IPS DF 6.9 (cell line): ENCODE results near the gene FUT8.

ENCODE experiments used
- DNase-seq: peaks from one replicate; pipeline ENCODE4 v3.0.0-alpha.2; 2013; ENCODE audit warnings: low read depth, low spot score
- H3K27ac ChIP-seq: one replicate; pipeline ENCODE4 v1.5.1; 2013; ENCODE audit warnings: low read length, control low read depth
- H3K27me3 ChIP-seq: 2 replicates; pipeline ENCODE4 v1.6.1; 2013; ENCODE audit warnings: mild to moderate bottlenecking, low read length; ENCODE audit not compliant: control insufficient read depth, insufficient read depth
- H3K36me3 ChIP-seq: 2 replicates; pipeline ENCODE4 v1.6.1; 2013; ENCODE audit warnings: low read length; ENCODE audit not compliant: control insufficient read depth, insufficient read depth
- H3K4me1 ChIP-seq: 2 replicates; pipeline ENCODE4 v1.6.1; 2013; ENCODE audit warnings: low read length; ENCODE audit not compliant: control insufficient read depth, insufficient read depth
- H3K4me3 ChIP-seq: 2 replicates; pipeline ENCODE4 v1.5.1; 2013; ENCODE audit warnings: mild to moderate bottlenecking, low read length
- H3K9me3 ChIP-seq: 2 replicates; pipeline ENCODE4 v1.6.1; 2013; ENCODE audit warnings: low read length, inconsistent platforms; ENCODE audit not compliant: control insufficient read depth, insufficient read depth
- WGBS: extraction: QIAGEN DNeasy Blood & Tissue Kit; methylation state at CpG from one replicate; pipeline ENCODE4 v1.1.7; 2013; ENCODE audit warnings: mixed read lengths, missing lambda C conversion rate; ENCODE audit not compliant: insufficient read length, insufficient coverage; 5-methylcytosine and 5-hydroxymethylcytosine counted together

Gene FUT8

GRCh38 chr14:65575389-65575788 is 162.9 kb downstream of the FUT8 start:
- Histone ChIP-seq H3K36me3 (no peaks in the 10 kb centered on the region), H3K9me3 (no peaks in the 10 kb centered on the region), H3K27ac (no peak overlapping the region), H3K4me3 (no peak overlapping the region), H3K27me3 (no peaks in the 10 kb centered on the region), H3K4me1 (no peaks in the 10 kb centered on the region)
- no CpG with 5 or more reads among the region's 6 CpGs for WGBS
- no peak for DNase-seq

- DNase-seq, result no peak
- no peaks in the 10 kb centered on the region for H3K36me3 ChIP-seq
- no CpG with 5 or more reads among the region's 1 CpG for WGBS
- no peak overlapping the region for H3K4me3 ChIP-seq
- no peaks in the 10 kb centered on the region for H3K27me3 ChIP-seq
- no peaks in the 10 kb centered on the region for H3K4me1 ChIP-seq
- H3K27ac ChIP-seq, result no peak overlapping the region
- no peaks in the 10 kb centered on the region for H3K9me3 ChIP-seq
Measured at GRCh38 chr14:65580973-65581372, 168.4 kb downstream of the FUT8 start.

DNA sequence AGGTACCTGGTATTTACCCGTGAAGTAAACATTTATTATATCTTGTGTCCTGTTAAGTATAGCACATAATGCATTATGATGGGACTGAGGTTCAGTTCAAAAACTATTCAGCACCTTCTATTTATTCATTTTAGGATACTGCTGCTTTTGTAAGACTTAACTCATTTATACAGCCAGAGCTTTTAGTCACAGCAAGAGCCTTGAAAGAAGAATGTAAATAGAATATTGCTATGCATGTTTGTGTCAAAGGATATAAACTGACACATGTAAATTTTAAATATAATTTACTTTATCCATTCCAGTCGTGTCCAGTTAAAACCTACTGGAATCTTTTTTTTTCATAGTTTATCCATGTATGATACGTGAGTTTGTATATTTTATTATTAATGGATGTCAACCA is 168.8 kb downstream of the FUT8 start:
- DNase-seq, result no peak
- Histone ChIP-seq H3K9me3 (no peaks in the 10 kb centered on the region), H3K36me3 (no peaks in the 10 kb centered on the region), H3K4me1 (no peaks in the 10 kb centered on the region), H3K27ac (no peak overlapping the region), H3K27me3 (no peaks in the 10 kb centered on the region), H3K4me3 (no peak overlapping the region)
- WGBS, result no CpG with 5 or more reads among the region's 3 CpGs

- DNase-seq, result no peak
- H3K27ac ChIP-seq, result no peak overlapping the region
- no peak overlapping the region for H3K4me3 ChIP-seq
- no peaks in the 10 kb centered on the region for H3K9me3 ChIP-seq
- no CpG with 5 or more reads among the region's 3 CpGs for WGBS
- H3K4me1 ChIP-seq, result no peaks in the 10 kb centered on the region
- no peaks in the 10 kb centered on the region for H3K27me3 ChIP-seq
- H3K36me3 ChIP-seq, result no peaks in the 10 kb centered on the region
Measured at GRCh38 chr14:65581799-65582198, 169.3 kb downstream of the FUT8 start.

DNA sequence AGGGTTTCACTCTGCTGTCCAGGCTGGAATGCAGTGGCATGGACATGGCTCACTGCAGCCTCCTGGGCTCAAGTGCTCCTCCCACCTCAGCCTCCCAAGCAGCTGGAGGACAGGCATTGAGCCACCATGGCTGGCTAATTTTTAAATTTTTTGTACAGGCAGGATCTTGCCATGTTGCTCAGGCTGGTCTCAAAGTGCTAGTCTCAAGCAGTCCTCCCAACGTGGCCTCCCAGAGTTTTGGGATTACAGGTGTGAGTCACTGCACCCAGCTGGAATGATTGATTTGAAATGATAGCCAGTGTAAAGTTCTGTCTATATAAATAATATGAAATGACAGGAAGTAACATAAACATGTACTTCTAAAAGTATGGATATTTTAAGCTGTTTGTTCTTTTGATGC is 172.7 kb downstream of the FUT8 start:
- DNase-seq, result no peak
- no peaks in the 10 kb centered on the region for H3K27me3 ChIP-seq
- no peaks in the 10 kb centered on the region for H3K4me1 ChIP-seq
- no peaks in the 10 kb centered on the region for H3K36me3 ChIP-seq
- WGBS, result no CpG with 5 or more reads among the region's 1 CpG
- no peaks in the 10 kb centered on the region for H3K9me3 ChIP-seq
- no peak overlapping the region for H3K4me3 ChIP-seq
- no peak overlapping the region for H3K27ac ChIP-seq

DNA sequence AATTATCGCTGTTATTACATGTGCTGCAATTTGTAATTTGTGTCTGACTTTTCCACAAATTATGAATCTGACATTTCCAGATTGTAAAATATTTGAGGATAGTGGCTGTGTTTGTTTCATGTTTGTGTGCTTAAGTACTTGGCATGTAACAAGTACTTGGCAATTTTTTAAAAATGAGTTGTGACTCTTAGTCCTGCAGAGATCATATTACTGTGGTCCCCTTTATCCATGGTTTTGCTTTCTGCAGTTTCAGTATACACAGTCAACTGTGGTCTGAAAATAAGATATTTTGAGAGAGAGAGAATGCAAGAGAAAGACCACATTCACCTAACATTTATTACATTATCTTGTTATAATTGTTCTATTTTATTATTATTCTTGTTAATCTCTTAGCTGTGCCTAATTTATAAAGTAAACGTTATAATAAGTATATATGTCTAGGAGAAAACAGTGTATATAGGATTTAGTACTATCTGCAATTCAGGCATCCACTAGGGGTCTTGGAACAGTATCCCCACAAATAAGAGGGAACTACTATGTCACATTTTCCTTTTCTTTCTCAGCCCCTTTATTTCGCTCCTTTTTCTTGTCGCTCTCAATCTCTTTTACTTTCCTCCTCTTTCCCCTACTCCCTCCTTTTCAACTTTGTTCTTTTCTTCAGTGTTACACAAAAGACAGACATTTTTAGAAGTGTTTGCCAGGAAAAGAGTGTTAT is 176.1 kb downstream of the FUT8 start:
- H3K36me3 ChIP-seq, result no peaks in the 10 kb centered on the region
- DNase-seq, result no peak
- WGBS, result 100% methylated on average over 2 of the region's 4 CpGs
- H3K27ac ChIP-seq, result no peak overlapping the region
- H3K4me3 ChIP-seq, result no peak overlapping the region
- H3K4me1 ChIP-seq, result no peaks in the 10 kb centered on the region
- no peaks in the 10 kb centered on the region for H3K27me3 ChIP-seq
- no peaks in the 10 kb centered on the region for H3K9me3 ChIP-seq

- Histone ChIP-seq H3K36me3 (no peaks in the 10 kb centered on the region), H3K27me3 (no peaks in the 10 kb centered on the region), H3K9me3 (no peaks in the 10 kb centered on the region), H3K27ac (no peak overlapping the region), H3K4me1 (peaks cover 2% of the 10 kb centered on the region; the same call in 1 of the 2 replicates), H3K4me3 (no peak overlapping the region)
- no CpG with 5 or more reads among the region's 13 CpGs for WGBS
- peak; percentile 13 for DNase-seq
Measured at GRCh38 chr14:65594153-65594881, 181.8 kb downstream of the FUT8 start.

GRCh38 chr14:65594882-65595237 is 182.3 kb downstream of the FUT8 start:
- Histone ChIP-seq H3K9me3 (no peaks in the 10 kb centered on the region), H3K27ac (no peak overlapping the region), H3K36me3 (no peaks in the 10 kb centered on the region), H3K27me3 (no peaks in the 10 kb centered on the region), H3K4me1 (peaks cover 2% of the 10 kb centered on the region; the same call in 1 of the 2 replicates), H3K4me3 (no peak overlapping the region)
- no CpG with 5 or more reads among the region's 5 CpGs for WGBS
- DNase-seq, result no peak

- whole genome bisulfite sequencing, result no CpG with 5 or more reads among the region's 1 CpG
- Histone ChIP-seq H3K9me3 (no peaks in the 10 kb centered on the region), H3K4me3 (no peak overlapping the region), H3K27me3 (no peaks in the 10 kb centered on the region), H3K36me3 (no peaks in the 10 kb centered on the region), H3K4me1 (no peaks in the 10 kb centered on the region), H3K27ac (no peak overlapping the region)
- no peak for DNase-seq
Measured at GRCh38 chr14:65599375-65599774, 186.8 kb downstream of the FUT8 start.

GRCh38 chr14:65600742-65601141 is 188.2 kb downstream of the FUT8 start:
- H3K27me3 ChIP-seq, result no peaks in the 10 kb centered on the region
- no peaks in the 10 kb centered on the region for H3K36me3 ChIP-seq
- no peaks in the 10 kb centered on the region for H3K9me3 ChIP-seq
- no CpG with 5 or more reads among the region's 3 CpGs for WGBS
- no peak for DNase-seq
- no peak overlapping the region for H3K27ac ChIP-seq
- no peak overlapping the region for H3K4me3 ChIP-seq
- no peaks in the 10 kb centered on the region for H3K4me1 ChIP-seq

GRCh38 chr14:65604535-65604934 is 192.0 kb downstream of the FUT8 start:
- no peaks in the 10 kb centered on the region for H3K9me3 ChIP-seq
- H3K4me3 ChIP-seq, result no peak overlapping the region
- H3K27me3 ChIP-seq, result no peaks in the 10 kb centered on the region
- no peak for DNase-seq
- no peaks in the 10 kb centered on the region for H3K36me3 ChIP-seq
- H3K4me1 ChIP-seq, result no peaks in the 10 kb centered on the region
- no peak overlapping the region for H3K27ac ChIP-seq
